ENCODE measurements around the gene BFSP1.

BFSP1 gene

DNA sequence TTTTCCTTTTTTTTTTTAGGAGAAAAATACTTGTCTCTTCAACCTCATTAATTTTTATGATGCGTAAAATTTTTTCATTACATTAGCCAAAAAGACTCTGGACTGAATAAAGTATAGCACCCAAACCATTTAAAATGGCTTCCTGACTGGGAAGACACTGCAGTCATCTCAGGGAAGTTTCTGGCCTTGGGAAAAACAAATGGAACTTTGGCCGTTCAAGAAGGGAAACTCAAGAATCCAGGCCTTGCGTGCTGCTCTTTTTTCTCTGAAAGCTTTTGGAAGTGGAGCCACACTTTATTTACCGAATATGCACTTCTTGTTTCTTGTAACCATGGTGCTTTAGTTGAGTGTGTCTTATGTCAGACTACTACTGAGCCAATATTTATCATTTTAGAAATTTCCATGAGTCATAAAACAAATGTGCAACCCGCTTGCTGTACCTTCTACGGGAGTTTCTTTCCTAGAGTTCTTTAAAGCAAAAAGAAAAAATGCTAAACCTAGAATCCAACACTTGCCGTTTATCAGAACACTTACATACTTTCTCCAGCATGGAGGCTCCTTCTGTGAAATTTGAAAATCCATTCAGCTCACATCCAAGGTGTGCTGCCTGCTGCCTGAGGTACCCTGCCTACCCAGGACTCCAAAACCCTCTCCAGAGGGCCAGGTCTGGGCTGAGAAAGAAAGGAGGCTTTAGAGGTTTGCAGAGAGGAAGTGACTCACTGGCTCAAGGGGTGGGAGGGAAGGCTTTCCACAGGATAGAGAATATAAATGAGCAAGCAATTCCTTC is 27.2 kb upstream of the BFSP1 start:
- peak; percentile 89 for ATAC-seq
- TF ChIP-seq TCF4 (CRISPR knock-in tag; IDR thresholded peaks at IDR 0.05; ENCODE audit: borderline replicate concordance) (no peak), BACH2 (CRISPR knock-in tag; IDR thresholded peaks at IDR 0.05; ENCODE audit: borderline replicate concordance) (no peak), ZNF8 (CRISPR knock-in tag; IDR thresholded peaks at IDR 0.05) (no peak), ZNF565 (CRISPR knock-in tag; conservative IDR thresholded peaks at IDR 0.05; ENCODE audit: low read depth) (no peak), ARNTL (CRISPR knock-in tag; IDR thresholded peaks at IDR 0.05; ENCODE audit: borderline replicate concordance, low read depth) (no peak), ZFP3 (CRISPR knock-in tag; IDR thresholded peaks at IDR 0.05) (no peak), OSR1 (CRISPR knock-in tag; IDR thresholded peaks at IDR 0.05) (no peak), CSDC2 (CRISPR knock-in tag; IDR thresholded peaks at IDR 0.05) (no peak), ESRRG (CRISPR knock-in tag; IDR thresholded peaks at IDR 0.05) (no peak), PPARA (CRISPR knock-in tag; IDR thresholded peaks at IDR 0.05; ENCODE audit: borderline replicate concordance) (no peak), TOX (CRISPR knock-in tag; IDR thresholded peaks at IDR 0.05; ENCODE audit: borderline replicate concordance) (no peak)
- TF ChIP-seq, protein P1, sequence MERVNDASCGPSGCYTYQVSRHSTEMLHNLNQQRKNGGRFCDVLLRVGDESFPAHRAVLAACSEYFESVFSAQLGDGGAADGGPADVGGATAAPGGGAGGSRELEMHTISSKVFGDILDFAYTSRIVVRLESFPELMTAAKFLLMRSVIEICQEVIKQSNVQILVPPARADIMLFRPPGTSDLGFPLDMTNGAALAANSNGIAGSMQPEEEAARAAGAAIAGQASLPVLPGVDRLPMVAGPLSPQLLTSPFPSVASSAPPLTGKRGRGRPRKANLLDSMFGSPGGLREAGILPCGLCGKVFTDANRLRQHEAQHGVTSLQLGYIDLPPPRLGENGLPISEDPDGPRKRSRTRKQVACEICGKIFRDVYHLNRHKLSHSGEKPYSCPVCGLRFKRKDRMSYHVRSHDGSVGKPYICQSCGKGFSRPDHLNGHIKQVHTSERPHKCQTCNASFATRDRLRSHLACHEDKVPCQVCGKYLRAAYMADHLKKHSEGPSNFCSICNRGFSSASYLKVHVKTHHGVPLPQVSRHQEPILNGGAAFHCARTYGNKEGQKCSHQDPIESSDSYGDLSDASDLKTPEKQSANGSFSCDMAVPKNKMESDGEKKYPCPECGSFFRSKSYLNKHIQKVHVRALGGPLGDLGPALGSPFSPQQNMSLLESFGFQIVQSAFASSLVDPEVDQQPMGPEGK (CRISPR knock-in tag; IDR thresholded peaks at IDR 0.05; ENCODE audit: borderline replicate concordance): no peak
- TF ChIP-seq, protein P2, sequence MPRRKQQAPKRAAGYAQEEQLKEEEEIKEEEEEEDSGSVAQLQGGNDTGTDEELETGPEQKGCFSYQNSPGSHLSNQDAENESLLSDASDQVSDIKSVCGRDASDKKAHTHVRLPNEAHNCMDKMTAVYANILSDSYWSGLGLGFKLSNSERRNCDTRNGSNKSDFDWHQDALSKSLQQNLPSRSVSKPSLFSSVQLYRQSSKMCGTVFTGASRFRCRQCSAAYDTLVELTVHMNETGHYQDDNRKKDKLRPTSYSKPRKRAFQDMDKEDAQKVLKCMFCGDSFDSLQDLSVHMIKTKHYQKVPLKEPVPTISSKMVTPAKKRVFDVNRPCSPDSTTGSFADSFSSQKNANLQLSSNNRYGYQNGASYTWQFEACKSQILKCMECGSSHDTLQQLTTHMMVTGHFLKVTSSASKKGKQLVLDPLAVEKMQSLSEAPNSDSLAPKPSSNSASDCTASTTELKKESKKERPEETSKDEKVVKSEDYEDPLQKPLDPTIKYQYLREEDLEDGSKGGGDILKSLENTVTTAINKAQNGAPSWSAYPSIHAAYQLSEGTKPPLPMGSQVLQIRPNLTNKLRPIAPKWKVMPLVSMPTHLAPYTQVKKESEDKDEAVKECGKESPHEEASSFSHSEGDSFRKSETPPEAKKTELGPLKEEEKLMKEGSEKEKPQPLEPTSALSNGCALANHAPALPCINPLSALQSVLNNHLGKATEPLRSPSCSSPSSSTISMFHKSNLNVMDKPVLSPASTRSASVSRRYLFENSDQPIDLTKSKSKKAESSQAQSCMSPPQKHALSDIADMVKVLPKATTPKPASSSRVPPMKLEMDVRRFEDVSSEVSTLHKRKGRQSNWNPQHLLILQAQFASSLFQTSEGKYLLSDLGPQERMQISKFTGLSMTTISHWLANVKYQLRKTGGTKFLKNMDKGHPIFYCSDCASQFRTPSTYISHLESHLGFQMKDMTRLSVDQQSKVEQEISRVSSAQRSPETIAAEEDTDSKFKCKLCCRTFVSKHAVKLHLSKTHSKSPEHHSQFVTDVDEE (CRISPR knock-in tag; IDR thresholded peaks at IDR 0.05): no peak
- TF ChIP-seq, protein P3, sequence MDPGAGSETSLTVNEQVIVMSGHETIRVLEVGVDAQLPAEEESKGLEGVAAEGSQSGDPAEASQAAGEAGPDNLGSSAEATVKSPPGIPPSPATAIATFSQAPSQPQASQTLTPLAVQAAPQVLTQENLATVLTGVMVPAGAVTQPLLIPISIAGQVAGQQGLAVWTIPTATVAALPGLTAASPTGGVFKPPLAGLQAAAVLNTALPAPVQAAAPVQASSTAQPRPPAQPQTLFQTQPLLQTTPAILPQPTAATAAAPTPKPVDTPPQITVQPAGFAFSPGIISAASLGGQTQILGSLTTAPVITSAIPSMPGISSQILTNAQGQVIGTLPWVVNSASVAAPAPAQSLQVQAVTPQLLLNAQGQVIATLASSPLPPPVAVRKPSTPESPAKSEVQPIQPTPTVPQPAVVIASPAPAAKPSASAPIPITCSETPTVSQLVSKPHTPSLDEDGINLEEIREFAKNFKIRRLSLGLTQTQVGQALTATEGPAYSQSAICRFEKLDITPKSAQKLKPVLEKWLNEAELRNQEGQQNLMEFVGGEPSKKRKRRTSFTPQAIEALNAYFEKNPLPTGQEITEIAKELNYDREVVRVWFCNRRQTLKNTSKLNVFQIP (CRISPR knock-in tag; IDR thresholded peaks at IDR 0.05; ENCODE audit: borderline replicate concordance, low read depth): no peak
- TF ChIP-seq, protein P4, sequence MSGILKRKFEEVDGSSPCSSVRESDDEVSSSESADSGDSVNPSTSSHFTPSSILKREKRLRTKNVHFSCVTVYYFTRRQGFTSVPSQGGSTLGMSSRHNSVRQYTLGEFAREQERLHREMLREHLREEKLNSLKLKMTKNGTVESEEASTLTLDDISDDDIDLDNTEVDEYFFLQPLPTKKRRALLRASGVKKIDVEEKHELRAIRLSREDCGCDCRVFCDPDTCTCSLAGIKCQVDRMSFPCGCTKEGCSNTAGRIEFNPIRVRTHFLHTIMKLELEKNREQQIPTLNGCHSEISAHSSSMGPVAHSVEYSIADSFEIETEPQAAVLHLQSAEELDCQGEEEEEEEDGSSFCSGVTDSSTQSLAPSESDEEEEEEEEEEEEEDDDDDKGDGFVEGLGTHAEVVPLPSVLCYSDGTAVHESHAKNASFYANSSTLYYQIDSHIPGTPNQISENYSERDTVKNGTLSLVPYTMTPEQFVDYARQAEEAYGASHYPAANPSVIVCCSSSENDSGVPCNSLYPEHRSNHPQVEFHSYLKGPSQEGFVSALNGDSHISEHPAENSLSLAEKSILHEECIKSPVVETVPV (CRISPR knock-in tag; IDR thresholded peaks at IDR 0.05): no peak

DNA sequence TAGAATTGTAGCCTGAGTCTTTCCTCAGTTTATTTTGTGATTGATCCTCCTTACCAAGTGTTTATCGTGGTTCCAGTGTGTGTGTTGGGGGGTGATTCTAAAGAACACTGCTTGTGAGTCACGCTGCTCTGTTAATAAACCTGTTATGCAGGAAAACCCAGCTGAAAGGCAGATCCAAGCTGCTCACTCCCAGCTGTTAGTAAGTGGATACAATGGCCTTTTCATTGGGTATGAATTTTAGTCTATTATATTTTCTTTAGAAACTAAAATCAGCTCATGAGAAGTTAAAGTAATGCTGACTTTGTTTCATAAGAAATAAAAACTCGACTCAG is 26.5 kb upstream of the BFSP1 start:
- ATAC-seq: peak; percentile 64
- TF ChIP-seq ZFP30 (CRISPR knock-in tag; IDR thresholded peaks at IDR 0.05): no peak
- no peak for TF ChIP-seq ESRRG (CRISPR knock-in tag; IDR thresholded peaks at IDR 0.05)
- no peak for TF ChIP-seq TOX (CRISPR knock-in tag; IDR thresholded peaks at IDR 0.05; ENCODE audit: borderline replicate concordance)
- no peak for TF ChIP-seq BACH2 (CRISPR knock-in tag; IDR thresholded peaks at IDR 0.05; ENCODE audit: borderline replicate concordance)
- TF ChIP-seq ARNTL (CRISPR knock-in tag; IDR thresholded peaks at IDR 0.05; ENCODE audit: borderline replicate concordance, low read depth): no peak
- TF ChIP-seq, protein P2 (CRISPR knock-in tag; IDR thresholded peaks at IDR 0.05): no peak
- no peak for TF ChIP-seq SNAI2 (CRISPR knock-in tag; IDR thresholded peaks at IDR 0.05)
- no peak for TF ChIP-seq ZNF565 (CRISPR knock-in tag; conservative IDR thresholded peaks at IDR 0.05; ENCODE audit: low read depth)
- TF ChIP-seq, protein P1 (CRISPR knock-in tag; IDR thresholded peaks at IDR 0.05; ENCODE audit: borderline replicate concordance): no peak
- TF ChIP-seq, protein P5, sequence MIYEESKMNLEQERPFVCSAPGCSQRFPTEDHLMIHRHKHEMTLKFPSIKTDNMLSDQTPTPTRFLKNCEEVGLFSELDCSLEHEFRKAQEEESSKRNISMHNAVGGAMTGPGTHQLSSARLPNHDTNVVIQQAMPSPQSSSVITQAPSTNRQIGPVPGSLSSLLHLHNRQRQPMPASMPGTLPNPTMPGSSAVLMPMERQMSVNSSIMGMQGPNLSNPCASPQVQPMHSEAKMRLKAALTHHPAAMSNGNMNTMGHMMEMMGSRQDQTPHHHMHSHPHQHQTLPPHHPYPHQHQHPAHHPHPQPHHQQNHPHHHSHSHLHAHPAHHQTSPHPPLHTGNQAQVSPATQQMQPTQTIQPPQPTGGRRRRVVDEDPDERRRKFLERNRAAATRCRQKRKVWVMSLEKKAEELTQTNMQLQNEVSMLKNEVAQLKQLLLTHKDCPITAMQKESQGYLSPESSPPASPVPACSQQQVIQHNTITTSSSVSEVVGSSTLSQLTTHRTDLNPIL (CRISPR knock-in tag; IDR thresholded peaks at IDR 0.05; ENCODE audit: low read depth): no peak
- no peak for TF ChIP-seq ZNF70 (CRISPR knock-in tag; IDR thresholded peaks at IDR 0.05)
- no peak for TF ChIP-seq PPARA (CRISPR knock-in tag; IDR thresholded peaks at IDR 0.05; ENCODE audit: borderline replicate concordance)
- TF ChIP-seq TCF4 (CRISPR knock-in tag; IDR thresholded peaks at IDR 0.05; ENCODE audit: borderline replicate concordance): no peak
- TF ChIP-seq ISL1 (CRISPR knock-in tag; IDR thresholded peaks at IDR 0.05): no peak
- TF ChIP-seq CSDC2 (CRISPR knock-in tag; IDR thresholded peaks at IDR 0.05): no peak
- no peak for TF ChIP-seq ZFP3 (CRISPR knock-in tag; IDR thresholded peaks at IDR 0.05)
- TF ChIP-seq ZNF8 (CRISPR knock-in tag; IDR thresholded peaks at IDR 0.05): no peak
- TF ChIP-seq, protein P4 (CRISPR knock-in tag; IDR thresholded peaks at IDR 0.05): no peak
- TF ChIP-seq GLIS3 (CRISPR knock-in tag; IDR thresholded peaks at IDR 0.05): no peak

Data from SK-N-SH treated with all-trans-retinoic acid at 6 μM for 48 hours (cell line).